ENCODE data around the gene ATG4C. TPM values are rescaled to one million over a fixed set of nuclear protein-coding genes. Genes with fewer than 3 reads are reported as not detected.

The ATG4C gene
- total and polyA plus RNA-seq, 12 donors: 2.1 to 16.1 (median 8.4) TPM

GRCh38 chr1:62912028-62912638 is 128.2 kb downstream of the ATG4C start:
- no peaks in the 10 kb centered on the region for H3K27me3 ChIP-seq
- H3K9me3 ChIP-seq (replicated peaks in 1 of 3): no peaks in the 10 kb centered on the region
- no peak overlapping the region for H3K4me3 ChIP-seq
- H3K4me1 ChIP-seq (replicated peaks in 1 of 2): no peaks in the 10 kb centered on the region
- DNase-seq: peak in 1 of 7 donors; percentile 3
- intact Hi-C loops (cut with DNase I): no loop called here
- peak; percentile 20 to 64 (median 46) for TF ChIP-seq CTCF (IDR thresholded peaks at IDR 0.05)
- TF ChIP-seq POLR2A (IDR thresholded peaks at IDR 0.05): no peak
- no peaks in the 10 kb centered on the region for H3K36me3 ChIP-seq (replicated peaks in 1 of 2)
- no peak overlapping the region for H3K27ac ChIP-seq

Other genes starting within 250 kb of the ATG4C start
- gene ANGPTL3, start 186.6 kb upstream of the ATG4C start, total RNA-seq: under 1 TPM in 1 of 9 donors, not detected in 8; 0.18 TPM
- gene ANGPTL3, start 186.6 kb upstream of the ATG4C start, polyA plus RNA-seq: under 1 TPM in 1 of 3 donors, not detected in 2; 0.07 TPM
- gene DOCK7, start 95.7 kb upstream of the ATG4C start, total RNA-seq: 10 to 100 TPM; 13.5 to 43.0 (median 27.8) TPM
- gene DOCK7, start 95.7 kb upstream of the ATG4C start, polyA plus RNA-seq: 10 to 100 TPM in 1 of 3 donors, 1 to 10 TPM in 2; 4.7 to 23.8 (median 5.8) TPM

Data from adrenal gland (tissue), 12 donors.